ENCODE data around the gene RARG.
"Not testable (repeated sequence)": the region's sequence is repeated elsewhere in the genome, so short reads cannot be mapped to it uniquely, and the experiment has no call there.

Gene RARG

DNA sequence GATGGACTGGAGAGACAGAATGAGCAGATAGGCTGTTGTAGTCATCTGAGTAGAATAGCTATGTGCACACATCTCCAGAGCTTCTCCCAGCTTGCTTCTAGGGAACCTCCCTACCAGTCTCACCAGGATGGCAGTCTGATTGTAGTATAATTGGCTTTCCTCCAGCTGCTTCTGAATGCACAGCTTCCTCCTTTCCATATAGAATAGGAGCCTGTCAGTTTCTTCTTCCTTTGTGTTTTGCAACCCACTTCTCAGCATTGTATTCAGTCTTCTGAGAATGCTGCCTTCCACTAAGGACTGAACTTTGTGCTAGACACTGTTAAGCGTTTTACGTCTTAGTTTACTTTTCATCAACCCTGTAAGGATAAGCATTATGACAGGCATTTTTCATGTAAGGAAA, 49.1 kb downstream of the RARG start:
- TF ChIP-seq, protein P1, sequence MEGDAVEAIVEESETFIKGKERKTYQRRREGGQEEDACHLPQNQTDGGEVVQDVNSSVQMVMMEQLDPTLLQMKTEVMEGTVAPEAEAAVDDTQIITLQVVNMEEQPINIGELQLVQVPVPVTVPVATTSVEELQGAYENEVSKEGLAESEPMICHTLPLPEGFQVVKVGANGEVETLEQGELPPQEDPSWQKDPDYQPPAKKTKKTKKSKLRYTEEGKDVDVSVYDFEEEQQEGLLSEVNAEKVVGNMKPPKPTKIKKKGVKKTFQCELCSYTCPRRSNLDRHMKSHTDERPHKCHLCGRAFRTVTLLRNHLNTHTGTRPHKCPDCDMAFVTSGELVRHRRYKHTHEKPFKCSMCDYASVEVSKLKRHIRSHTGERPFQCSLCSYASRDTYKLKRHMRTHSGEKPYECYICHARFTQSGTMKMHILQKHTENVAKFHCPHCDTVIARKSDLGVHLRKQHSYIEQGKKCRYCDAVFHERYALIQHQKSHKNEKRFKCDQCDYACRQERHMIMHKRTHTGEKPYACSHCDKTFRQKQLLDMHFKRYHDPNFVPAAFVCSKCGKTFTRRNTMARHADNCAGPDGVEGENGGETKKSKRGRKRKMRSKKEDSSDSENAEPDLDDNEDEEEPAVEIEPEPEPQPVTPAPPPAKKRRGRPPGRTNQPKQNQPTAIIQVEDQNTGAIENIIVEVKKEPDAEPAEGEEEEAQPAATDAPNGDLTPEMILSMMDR (conservative IDR thresholded peaks at IDR 0.05; ENCODE audit: low read depth, low read length): no peak
- H3K4me3 ChIP-seq (ENCODE audit: low read length): no peak overlapping the region
- no peak for DNase-seq (ENCODE audit: low read depth)

DNA sequence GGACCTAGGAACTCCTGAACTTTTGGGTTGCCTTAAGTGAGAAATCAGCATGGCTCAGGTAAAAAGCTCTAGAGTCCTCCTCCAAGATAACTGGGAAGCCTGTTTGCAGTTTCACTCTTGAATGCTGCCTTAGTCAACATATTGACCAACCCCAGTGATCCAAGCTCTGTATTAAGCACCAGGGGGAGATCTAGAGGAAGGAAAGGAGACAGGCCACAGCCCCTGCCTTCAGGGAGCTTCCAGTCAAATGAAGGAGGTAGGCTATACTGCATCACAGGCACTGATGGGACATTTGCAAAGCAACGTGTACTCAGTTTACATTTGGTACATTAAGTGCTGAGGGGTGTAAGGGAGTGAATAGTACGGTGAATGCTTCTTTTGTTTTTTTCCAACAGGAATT, 50.1 kb downstream of the RARG start:
- no peak for DNase-seq (ENCODE audit: low read depth)
- H3K4me3 ChIP-seq (ENCODE audit: low read length): peak overlapping the region; percentile 72
- TF ChIP-seq, protein P1 (conservative IDR thresholded peaks at IDR 0.05; ENCODE audit: low read depth, low read length): no peak

DNA sequence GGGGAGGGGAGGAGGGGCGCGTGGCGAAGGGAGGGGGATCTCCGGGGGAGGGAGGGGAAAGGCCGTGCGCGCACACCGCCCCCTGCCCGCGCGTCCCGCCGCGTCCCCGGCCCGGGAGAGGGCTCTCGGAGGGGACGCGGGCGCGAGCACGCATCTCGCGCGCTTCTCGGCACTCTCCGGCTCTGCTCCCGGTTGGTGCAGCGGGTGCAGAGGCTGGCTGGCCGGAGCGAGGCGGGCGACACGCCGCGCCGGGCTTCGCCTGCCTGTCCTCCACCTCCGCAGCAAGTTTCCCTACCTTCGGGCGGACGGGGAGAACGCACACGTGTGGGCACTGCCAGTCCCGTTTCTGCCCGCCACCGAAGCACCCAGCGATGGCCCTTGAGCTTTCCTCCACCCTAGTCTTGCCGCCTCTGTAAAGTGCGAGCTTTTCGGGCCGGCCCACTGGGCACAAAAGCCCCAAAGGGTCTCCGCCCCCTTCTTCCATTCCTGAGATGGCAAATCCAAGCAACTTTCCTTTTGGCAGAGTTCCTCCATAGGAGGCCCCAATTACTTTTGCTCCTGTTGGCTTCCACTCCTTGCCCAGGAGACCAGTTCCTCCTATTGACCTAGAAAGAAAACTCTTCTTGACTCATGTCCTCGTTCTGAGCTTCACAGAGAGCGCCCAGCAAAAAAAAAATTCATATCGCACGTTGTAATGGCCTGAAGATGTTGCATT, 50.9 kb downstream of the RARG start:
- TF ChIP-seq, protein P1 (conservative IDR thresholded peaks at IDR 0.05; ENCODE audit: low read depth, low read length): no peak
- H3K4me3 ChIP-seq (ENCODE audit: low read length): peak overlapping the region; percentile 72
- DNase-seq (ENCODE audit: low read depth): no peak

DNA sequence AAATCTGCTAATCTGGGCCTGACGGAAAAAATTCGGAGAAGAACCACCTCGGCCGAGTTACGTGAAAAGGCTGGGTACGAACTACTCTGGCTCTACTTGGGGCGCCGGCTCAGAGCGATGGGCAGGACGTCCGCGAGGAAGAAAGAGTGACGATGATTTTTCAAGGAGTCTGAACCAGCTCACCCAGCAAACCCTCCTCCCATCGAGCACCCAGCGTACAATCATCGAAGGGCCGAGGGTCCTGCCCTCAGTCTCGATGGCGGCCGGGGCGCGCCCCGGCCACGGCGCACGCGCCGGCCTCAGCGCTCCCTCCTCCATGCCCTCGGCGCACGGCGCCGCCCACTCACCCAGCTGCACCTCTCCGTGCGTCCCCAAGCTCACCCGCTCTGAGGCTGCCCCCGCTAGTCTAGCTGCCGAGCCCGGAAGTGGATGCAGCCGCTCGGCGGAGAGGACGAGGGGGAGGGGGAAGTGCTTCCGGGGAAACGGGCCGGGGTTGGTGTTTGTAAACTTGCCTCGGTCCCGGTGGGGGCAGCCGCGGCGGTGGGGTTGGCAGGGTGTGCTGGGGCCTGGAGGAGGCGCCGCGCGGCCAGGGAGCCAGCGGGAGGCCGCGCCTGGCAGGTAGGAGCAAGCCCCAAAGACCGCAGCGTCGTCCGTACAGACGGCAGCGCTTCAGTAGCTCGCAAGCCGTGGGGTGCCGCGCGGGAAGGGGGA, 51.6 kb downstream of the RARG start, which contains the start of the genes CSAD and ZNF740:
CSAD (minus strand) TSS at position 706 of the 711 bp plus-strand sequence. CDS start 7,455 bp downstream, outside the sequence.
ZNF740 (plus strand) TSS at position 503 of the 711 bp plus-strand sequence. CDS start 1,262 bp downstream, outside the sequence.
- DNase-seq (ENCODE audit: low read depth): peak; percentile 91
- H3K4me3 ChIP-seq (ENCODE audit: low read length): peak within 1 kb of the TSS; percentile 72
- TF ChIP-seq, protein P1 (conservative IDR thresholded peaks at IDR 0.05; ENCODE audit: low read depth, low read length): no peak

DNA sequence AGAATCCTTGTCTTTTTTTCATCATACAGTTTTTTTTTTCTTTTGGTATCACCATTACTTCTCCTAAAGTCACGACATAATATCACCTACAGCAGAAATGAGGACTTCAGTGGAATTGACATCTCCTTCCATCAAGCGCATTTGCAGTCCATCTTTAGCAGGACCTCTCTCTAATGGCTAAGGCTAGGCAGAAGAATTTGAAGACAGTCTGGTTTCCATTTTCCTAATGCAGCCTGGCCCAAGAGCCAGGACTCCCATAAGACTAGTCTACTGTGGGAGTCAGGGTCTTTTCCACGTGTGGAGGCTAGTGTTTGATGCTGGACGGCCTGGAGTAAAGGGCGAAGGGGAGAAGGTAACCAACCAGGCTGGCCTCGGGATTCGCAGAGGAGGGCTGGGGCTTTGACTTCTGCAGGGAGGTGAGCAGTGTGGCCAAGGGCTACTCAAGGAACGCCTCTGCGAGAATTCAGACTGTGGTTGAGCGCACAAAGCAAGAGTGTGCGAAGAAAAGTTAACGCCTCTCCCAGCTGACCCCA, 52.3 kb downstream of the RARG start:
- no peak for DNase-seq (ENCODE audit: low read depth)
- peak overlapping the region; percentile 72 for H3K4me3 ChIP-seq (ENCODE audit: low read length)
- TF ChIP-seq, protein P1 (conservative IDR thresholded peaks at IDR 0.05; ENCODE audit: low read depth, low read length): no peak

DNA sequence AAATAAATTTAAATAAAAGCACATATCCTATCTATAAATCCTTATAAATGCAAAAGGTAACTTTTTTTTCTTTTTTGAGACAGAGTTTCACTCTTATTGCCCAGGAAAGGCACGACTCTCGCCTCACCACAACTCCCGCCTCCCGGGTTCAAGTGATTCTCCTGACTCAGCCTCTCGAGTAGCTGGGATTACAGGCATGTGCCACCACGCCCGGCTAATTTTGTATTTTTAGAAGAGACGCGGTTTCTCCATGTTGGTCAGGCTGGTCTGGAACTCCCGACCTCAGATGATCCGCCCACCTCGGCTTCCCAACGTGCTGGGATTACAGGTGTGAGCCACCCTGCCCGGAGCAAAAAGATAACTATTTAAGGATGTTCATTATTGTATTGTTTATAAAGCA, 53.2 kb downstream of the RARG start:
- H3K4me3 ChIP-seq (ENCODE audit: low read length); DNase-seq (ENCODE audit: low read depth): not testable (repeated sequence)

DNA sequence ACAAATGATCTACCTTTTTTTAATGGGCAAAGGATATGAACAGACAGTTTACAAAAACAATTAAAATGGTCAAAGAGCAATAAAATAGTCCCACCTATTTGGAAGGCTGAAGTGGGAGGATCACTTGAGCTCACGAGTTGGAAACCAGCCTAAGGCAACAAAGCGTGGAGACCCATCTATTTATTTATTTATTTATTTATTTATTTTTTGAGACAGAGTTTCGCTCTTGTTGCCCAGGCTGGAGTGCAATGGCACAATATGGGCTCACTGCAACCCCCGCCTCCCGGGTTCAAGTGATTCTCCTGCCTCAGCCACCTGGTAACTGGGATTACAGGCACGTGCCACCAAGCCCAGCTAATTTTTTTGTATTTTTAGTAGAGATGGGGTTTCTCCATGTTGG, 54.6 kb downstream of the RARG start:
- not testable (repeated sequence) for H3K4me3 ChIP-seq (ENCODE audit: low read length); DNase-seq (ENCODE audit: low read depth)

DNA sequence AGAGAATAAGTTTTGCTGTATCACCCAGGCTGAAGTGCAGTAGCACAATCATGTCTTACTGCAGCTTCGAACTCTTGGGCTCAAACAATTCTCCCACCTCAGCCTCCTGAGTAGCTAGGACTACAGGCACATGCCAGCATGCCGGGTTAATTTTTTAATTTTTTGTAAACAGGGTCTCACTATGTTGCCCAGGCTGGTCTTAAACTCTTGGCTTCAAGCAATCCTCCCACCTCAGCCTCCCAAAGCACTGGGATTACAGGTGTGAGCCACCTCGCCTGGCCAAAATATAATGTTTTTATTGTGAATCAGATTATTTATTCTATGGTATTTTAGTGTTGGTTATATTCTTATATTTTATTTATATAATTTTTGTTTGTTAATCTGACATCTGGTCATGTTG, 55.3 kb downstream of the RARG start:
- no peak for DNase-seq (ENCODE audit: low read depth)
- no peak overlapping the region for H3K4me3 ChIP-seq (ENCODE audit: low read length)
- TF ChIP-seq, protein P1 (conservative IDR thresholded peaks at IDR 0.05; ENCODE audit: low read depth, low read length): no peak

Data from retinal pigment epithelial cell (primary cell).